NCI-H774 (cell line): ENCODE results near the gene CHD5.
"Not testable (repeated sequence)": the region's sequence is repeated elsewhere in the genome, so short reads cannot be mapped to it uniquely, and the experiment has no call there.

Experiments used
- DNase-seq: peaks from one replicate; lab custom pipeline; 2025; lab: John Stamatoyannopoulos, UW

Gene CHD5

GRCh38 chr1:6083801-6084446 is 96.2 kb downstream of the CHD5 start:
- no peak for DNase-seq

- no peak for DNase-seq
These were observed 96.7 kb downstream of the CHD5 start for GRCh38 chr1:6083385-6083784.

GRCh38 chr1:6082430-6082971 is 97.6 kb downstream of the CHD5 start:
- DNase-seq: no peak

GRCh38 chr1:6081901-6082300 is 98.2 kb downstream of the CHD5 start:
- DNase-seq: no peak

GRCh38 chr1:6080469-6080868 is 99.7 kb downstream of the CHD5 start:
- DNase-seq: no peak

GRCh38 chr1:6077919-6078318 is 102.2 kb downstream of the CHD5 start:
- DNase-seq: no peak

GRCh38 chr1:6077506-6077905 is 102.6 kb downstream of the CHD5 start:
- no peak for DNase-seq

GRCh38 chr1:6077061-6077460 is 103.1 kb downstream of the CHD5 start:
- DNase-seq: not testable (repeated sequence)

- DNase-seq: no peak
These were observed 104.4 kb downstream of the CHD5 start for GRCh38 chr1:6075748-6076147.

- no peak for DNase-seq
These were observed 105.8 kb downstream of the CHD5 start for GRCh38 chr1:6074192-6074901.

- no peak for DNase-seq
These were observed 106.6 kb downstream of the CHD5 start for GRCh38 chr1:6073480-6074053.

- DNase-seq: no peak
These were observed 107.2 kb downstream of the CHD5 start for GRCh38 chr1:6072774-6073479.

- DNase-seq: no peak
These were observed 108.9 kb downstream of the CHD5 start for GRCh38 chr1:6071219-6071618.

- no peak for DNase-seq
These were observed 109.6 kb downstream of the CHD5 start for GRCh38 chr1:6070450-6070974.

GRCh38 chr1:6069573-6069972 is 110.5 kb downstream of the CHD5 start:
- DNase-seq: no peak

- DNase-seq: no peak
These were observed 111.2 kb downstream of the CHD5 start for GRCh38 chr1:6068932-6069331.

- DNase-seq: no peak
These were observed 112.0 kb downstream of the CHD5 start for GRCh38 chr1:6068073-6068472.

GRCh38 chr1:6066680-6067079 is 113.4 kb downstream of the CHD5 start:
- no peak for DNase-seq

GRCh38 chr1:6065093-6065858 is 114.8 kb downstream of the CHD5 start:
- no peak for DNase-seq

GRCh38 chr1:6063532-6064053 is 116.5 kb downstream of the CHD5 start:
- DNase-seq: not testable (repeated sequence)

- no peak for DNase-seq
These were observed 117.5 kb downstream of the CHD5 start for GRCh38 chr1:6062670-6063069.
